ENCODE measurements around the gene SLC38A7.
"Not testable (repeated sequence)": the region's sequence is repeated elsewhere in the genome, so short reads cannot be mapped to it uniquely, and the experiment has no call there.

SLC38A7 gene

GRCh38 chr16:58684354-58685083, at the start of gene SLC38A7:
TSS of gene SLC38A7 (minus strand) at chr16:58684770. CDS start at chr16:58680126, 4,644 bp downstream.
- DNase-seq, result peak; percentile 70

- DNase-seq, result peak; percentile 74
Measured at GRCh38 chr16:58733671-58734458, 49.3 kb upstream of the SLC38A7 start, which contains the start of gene GOT2. TSS of gene GOT2 (minus strand) at chr16:58734316. CDS start at chr16:58734228, 88 bp downstream.

DNA sequence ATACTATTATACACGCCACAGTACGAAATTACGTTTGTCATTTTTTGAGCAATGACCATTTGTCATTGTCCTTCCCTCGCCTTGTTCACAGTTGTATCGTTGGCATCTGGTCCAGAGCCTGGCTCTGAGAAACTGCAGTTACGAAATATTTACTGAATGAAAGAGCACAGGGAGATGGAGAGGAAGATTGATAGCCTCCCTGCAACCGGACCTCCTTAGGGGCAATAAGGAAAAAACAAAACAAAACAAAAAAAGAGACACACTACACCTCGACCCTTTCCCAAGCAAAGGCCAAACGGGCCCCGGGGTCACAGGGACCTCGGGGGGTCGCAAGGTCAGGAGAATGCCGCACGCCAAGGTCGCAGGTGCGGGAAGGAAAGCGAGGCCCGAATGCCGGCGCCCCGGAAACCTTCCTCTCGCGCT, 48.7 kb upstream of the SLC38A7 start:
- no peak for DNase-seq

DNA sequence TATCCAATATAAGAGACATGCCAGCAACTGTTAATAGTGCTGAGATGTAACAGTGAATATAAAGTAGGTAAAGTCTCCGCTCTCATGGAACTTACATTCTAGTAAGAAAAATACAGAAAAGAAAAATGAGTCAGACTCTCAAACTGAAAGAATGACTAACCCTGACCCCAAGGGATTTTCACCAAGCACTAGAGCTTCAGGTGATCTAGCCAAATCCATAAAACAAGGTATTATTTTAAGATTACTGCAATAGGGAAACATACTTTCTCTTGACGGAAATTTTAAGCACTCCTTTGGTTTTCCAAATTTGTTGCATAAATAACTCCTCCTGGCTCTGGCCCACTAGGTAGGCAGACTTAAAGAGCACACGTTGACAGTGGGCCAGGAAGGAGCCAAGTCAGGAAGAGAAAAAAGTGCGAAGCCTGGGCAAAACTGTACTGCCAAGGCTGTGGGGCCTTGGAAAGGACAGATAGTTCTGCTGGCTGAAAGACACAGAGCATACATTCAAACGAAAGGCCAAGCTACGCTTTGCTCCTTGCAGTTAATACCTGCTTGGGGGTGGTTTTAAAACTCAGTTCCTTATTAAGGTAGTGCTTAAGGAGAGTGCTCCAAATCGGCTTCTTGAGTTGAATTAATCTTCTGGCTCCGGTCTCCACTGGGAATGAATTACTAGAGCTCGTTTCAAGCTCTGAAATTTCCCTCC, 48.1 kb upstream of the SLC38A7 start:
- no peak for DNase-seq

- DNase-seq, result no peak
Measured at GRCh38 chr16:58730724-58731370, 46.3 kb upstream of the SLC38A7 start.

GRCh38 chr16:58727796-58728568, 43.4 kb upstream of the SLC38A7 start:
- DNase-seq, result no peak

- no peak for DNase-seq
Measured at GRCh38 chr16:58727028-58727781, 42.6 kb upstream of the SLC38A7 start.

DNA sequence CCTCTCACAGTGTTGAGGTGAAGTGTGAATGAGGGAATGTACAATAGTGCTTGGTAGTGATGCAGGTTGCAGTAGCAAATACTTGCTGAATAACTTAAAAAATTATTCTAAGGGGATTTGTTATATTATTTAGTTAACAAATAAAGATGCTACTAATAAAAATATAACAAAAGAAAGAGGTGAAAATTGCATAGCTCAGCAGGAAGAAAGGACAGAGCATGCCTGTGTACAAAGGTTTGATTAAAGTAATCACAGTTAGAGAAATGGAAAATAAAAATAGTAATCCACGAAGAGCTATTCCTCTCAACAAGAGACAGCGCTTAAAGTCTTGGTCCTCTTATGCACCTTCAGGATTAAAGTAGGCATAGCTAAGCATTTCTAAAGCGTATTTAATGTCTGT, 38.5 kb upstream of the SLC38A7 start:
- no peak for DNase-seq

- DNase-seq, result no peak
Measured at GRCh38 chr16:58717994-58718393, 33.4 kb upstream of the SLC38A7 start.

- DNase-seq, result no peak
Measured at GRCh38 chr16:58716468-58716867, 31.9 kb upstream of the SLC38A7 start.

DNA sequence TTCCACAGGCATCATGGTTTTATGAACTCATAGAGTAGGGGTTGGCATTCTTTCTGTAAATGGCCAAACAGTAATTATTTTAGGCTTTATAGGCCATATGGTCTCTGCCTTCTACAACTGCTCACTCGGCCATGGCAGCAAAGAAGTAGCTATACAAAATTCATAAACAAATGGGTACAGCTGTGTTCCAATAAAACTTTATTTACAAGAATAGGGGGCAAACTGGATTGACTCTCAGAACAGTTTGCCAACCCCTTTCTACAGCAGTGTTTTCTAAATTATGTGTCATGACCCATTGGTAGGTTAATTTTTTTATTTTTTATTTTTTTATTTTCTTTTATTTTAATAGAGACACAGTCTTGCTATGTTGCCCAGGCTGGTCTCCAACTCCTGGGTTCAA, 29.2 kb upstream of the SLC38A7 start:
- no peak for DNase-seq

GRCh38 chr16:58709333-58709732, 24.8 kb upstream of the SLC38A7 start:
- no peak for DNase-seq

DNA sequence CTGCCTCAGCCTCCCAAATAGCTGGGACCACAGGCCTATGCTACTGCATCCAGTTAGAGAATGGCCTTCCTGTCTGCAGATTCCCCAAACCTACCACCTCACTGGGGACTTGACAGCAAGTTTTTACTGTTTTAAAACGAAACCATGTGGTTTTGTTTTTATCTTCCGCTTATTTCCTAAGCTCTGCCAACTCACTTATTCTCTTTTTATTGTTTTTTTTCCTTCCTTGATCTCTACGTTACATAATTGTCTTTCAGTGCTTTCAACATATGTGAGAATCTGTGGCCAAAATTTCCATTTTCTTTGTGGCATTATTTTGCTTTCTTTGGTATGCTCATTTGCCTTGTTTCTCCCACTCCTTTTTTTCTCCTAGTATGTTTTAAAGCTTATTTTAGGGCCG, 14.6 kb upstream of the SLC38A7 start:
- no peak for DNase-seq

- no peak for DNase-seq
Measured at GRCh38 chr16:58695368-58695767, 10.8 kb upstream of the SLC38A7 start.

DNA sequence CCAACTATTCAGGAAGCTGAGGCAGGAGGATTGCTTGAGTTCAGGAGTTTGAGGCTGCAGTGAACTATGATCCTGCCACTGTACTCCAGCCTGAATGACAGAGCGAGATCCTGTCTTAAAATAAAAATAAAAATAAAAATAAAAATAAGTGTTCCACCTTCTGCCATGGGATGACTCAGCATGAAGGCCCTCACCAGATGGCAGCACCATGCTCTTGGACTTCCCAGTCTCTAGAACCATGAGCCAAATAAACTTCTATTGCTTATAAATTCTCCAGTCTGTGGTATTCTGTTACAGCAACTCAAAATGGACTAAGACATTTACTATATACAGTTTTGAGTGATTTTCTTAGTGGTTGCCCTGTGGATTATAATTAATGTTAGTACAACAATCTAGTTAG, 7.9 kb upstream of the SLC38A7 start:
- no peak for DNase-seq

- not testable (repeated sequence) for DNase-seq
Measured at GRCh38 chr16:58686985-58687706, 2.6 kb upstream of the SLC38A7 start.

GRCh38 chr16:58685084-58685449, 497 bp upstream of the SLC38A7 start:
- DNase-seq, result no peak

- no peak for DNase-seq
Measured at GRCh38 chr16:58684001-58684353, 593 bp downstream of the SLC38A7 start.

DNA sequence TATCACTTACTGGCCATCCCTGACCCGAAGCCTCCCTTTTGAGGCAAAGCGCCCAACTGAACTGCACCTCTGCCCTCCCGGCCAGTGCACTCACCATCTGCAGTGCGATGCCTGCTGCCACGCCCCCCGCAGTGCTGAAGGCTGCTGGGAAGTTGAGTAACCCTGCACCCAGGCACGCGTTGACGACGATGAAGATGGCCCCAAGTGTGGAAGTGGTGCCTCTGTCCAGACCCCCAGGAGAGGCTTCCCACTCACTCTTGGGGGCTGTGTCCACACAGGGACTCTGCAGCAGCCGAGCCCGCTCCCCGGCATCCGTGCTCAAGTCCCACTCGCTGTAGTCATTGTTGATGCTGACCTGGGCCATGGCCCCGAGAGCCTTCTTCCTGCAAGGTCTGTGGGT, 4.8 kb downstream of the SLC38A7 start:
- no peak for DNase-seq

DNA sequence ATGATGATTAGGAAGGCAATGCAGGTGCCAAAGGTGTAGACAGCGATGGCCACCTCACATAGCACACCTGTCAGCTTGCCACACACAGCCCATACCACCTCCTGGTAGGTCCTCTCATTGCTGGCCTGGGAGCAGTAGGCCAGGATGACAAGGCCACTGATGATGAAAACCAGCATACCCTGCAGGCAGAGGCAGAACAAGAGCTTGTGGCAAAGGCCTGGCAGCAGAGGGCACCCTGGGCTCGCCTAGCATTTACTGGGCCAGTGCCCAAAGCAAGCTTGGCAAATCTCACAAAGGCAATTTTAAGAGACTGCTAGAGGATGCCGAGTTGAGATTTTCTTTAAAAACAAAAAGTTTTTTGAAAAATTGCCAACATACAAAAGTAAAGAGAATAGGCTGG, 5.9 kb downstream of the SLC38A7 start:
- DNase-seq, result no peak

- no peak for DNase-seq
Measured at GRCh38 chr16:58678269-58678668, 6.3 kb downstream of the SLC38A7 start.

All from activated CD4-positive, alpha-beta T cell treated with anti-CD3 and anti-CD28 coated beads, Interleukin-2, amount 50 U/mL, for 1 hour (primary cell).